ENCODE results near the gene FANCI. TPM values are rescaled to one million over a fixed set of nuclear protein-coding genes. Genes with fewer than 3 reads are reported as not detected.

FANCI gene
- polyA plus RNA-seq, 2 donors: 6.6 to 10.4 TPM

DNA sequence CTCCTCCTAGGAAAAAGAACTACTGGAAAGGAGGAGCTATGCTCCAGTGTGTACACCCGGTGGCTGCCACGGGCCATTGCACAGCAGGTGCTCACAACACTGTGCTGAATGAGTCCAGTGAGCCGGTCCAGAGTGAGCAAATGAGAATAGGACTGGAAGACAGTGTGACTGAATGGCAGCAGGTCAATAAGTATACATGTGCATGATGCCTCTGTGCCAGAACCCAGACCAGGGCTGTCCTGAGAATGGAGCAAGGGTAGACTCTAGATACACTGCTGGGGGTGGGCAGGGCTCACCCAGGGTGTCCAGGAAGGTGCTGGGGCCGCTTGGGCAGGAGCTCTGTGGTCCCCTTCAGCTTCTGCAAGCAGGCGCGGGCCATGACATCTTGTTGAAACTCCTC, 82.5 kb downstream of the FANCI start:
- Histone ChIP-seq H3K4me1 (ENCODE audit: control insufficient read depth in 2 of 2, insufficient read depth in 2 of 2, low read length in 1 of 2) (peaks cover 5 to 15% of the 10 kb centered on the region in 2 donors), H3K4me3 (ENCODE audit: low read depth in 1 of 2, low read length in 2 of 2) (no peak overlapping the region), H3K9me3 (ENCODE audit: control insufficient read depth in 2 of 2, insufficient read depth in 1 of 2, low read depth in 1 of 2, low read length in 1 of 2) (no peaks in the 10 kb centered on the region), H3K27ac (ENCODE audit: low read depth in 2 of 2, low read length in 1 of 2) (no peak overlapping the region), H3K36me3 (ENCODE audit: control insufficient read depth in 2 of 2, insufficient read depth in 2 of 2, low read length in 1 of 2) (peaks cover 64 to 86% of the 10 kb centered on the region in 2 donors), H3K27me3 (ENCODE audit: control insufficient read depth in 1 of 2, insufficient read depth in 2 of 2, low read length in 2 of 2) (no peaks in the 10 kb centered on the region)
- WGBS, 2 donors: 83 to 89% methylated on average over 6 of the region's 6 CpGs

DNA sequence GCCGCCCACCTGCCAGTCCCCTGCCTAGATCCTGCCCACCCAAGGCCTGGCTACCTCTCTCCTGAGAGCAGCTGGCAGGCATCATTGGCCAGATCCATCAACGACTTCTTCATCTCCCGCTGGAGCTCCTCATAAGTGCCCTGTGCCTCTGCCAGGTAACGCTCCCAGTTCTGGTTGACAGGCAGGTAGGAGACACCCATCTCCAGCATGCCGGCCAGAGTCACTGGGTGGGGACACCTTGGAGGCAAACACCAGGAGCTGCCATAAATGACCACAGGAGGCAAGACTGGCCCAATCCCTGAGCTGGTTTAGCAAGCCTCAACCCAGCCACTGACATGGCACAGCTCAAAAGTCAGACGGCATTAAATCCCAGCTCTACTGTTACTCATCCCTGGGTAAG, 83.3 kb downstream of the FANCI start:
- 81 to 88% methylated on average over 6 of the region's 6 CpGs for WGBS, 2 donors
- Histone ChIP-seq H3K27me3 (ENCODE audit: control insufficient read depth in 1 of 2, insufficient read depth in 2 of 2, low read length in 2 of 2) (no peaks in the 10 kb centered on the region), H3K27ac (ENCODE audit: low read depth in 2 of 2, low read length in 1 of 2) (no peak overlapping the region), H3K9me3 (ENCODE audit: control insufficient read depth in 2 of 2, insufficient read depth in 1 of 2, low read depth in 1 of 2, low read length in 1 of 2) (no peaks in the 10 kb centered on the region), H3K4me3 (ENCODE audit: low read depth in 1 of 2, low read length in 2 of 2) (no peak overlapping the region), H3K36me3 (ENCODE audit: control insufficient read depth in 2 of 2, insufficient read depth in 2 of 2, low read length in 1 of 2) (peaks cover 57 to 83% of the 10 kb centered on the region in 2 donors), H3K4me1 (ENCODE audit: control insufficient read depth in 2 of 2, insufficient read depth in 2 of 2, low read length in 1 of 2) (peaks cover 5 to 20% of the 10 kb centered on the region in 2 donors)

DNA sequence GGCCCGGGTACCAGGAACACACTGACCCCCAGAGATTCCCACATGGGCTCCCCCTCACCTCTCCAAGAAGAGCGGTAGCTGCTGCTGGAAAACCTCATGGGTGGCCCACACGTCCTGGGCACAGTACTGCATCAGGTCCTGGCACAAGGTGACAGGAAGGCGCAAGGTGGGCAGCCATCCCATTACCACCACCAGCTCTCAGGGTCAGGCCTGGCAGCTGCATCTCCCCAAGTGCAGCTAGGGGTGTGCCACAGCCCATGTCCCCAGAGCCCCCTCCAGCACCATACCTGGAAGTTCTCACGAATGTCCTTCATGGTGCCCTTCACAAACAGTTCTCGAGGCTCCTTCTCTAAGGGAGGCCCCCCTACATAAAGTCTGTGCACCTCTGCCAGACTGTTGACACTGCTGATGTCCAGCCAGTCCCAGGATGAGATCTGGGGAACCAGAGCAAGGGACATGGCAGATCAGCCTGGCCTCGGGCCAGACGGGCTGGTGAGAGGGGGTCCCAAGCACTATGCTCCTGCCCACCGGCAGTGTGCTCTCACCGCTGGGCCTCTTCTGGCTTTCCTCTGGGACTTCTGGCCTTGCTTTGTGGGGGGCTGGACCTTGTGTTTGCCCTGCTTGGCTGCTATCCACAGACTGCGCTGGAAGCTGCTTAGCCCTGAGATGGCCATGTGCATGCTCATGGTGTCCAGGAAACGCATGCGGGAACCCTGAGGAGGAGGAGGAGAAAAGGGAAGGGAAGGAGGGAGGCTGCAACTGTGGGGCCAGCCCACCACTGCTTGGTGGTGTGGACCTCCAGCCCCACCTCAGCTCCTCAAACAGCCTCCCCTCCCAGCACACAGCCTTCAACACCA, 84.8 kb downstream of the FANCI start:
- H3K27me3 ChIP-seq (ENCODE audit: control insufficient read depth in 1 of 2, insufficient read depth in 2 of 2, low read length in 2 of 2): no peaks in the 10 kb centered on the region
- H3K4me3 ChIP-seq (ENCODE audit: low read depth in 1 of 2, low read length in 2 of 2): no peak overlapping the region
- no peak overlapping the region for H3K27ac ChIP-seq (ENCODE audit: low read depth in 2 of 2, low read length in 1 of 2)
- H3K4me1 ChIP-seq (ENCODE audit: control insufficient read depth in 2 of 2, insufficient read depth in 2 of 2, low read length in 1 of 2): peaks cover 14 to 22% of the 10 kb centered on the region in 2 donors
- peaks cover 45 to 78% of the 10 kb centered on the region in 2 donors for H3K36me3 ChIP-seq (ENCODE audit: control insufficient read depth in 2 of 2, insufficient read depth in 2 of 2, low read length in 1 of 2)
- 91 to 92% methylated on average over 13 of the region's 13 CpGs for WGBS, 2 donors
- H3K9me3 ChIP-seq (ENCODE audit: control insufficient read depth in 2 of 2, insufficient read depth in 1 of 2, low read depth in 1 of 2, low read length in 1 of 2): no peaks in the 10 kb centered on the region

DNA sequence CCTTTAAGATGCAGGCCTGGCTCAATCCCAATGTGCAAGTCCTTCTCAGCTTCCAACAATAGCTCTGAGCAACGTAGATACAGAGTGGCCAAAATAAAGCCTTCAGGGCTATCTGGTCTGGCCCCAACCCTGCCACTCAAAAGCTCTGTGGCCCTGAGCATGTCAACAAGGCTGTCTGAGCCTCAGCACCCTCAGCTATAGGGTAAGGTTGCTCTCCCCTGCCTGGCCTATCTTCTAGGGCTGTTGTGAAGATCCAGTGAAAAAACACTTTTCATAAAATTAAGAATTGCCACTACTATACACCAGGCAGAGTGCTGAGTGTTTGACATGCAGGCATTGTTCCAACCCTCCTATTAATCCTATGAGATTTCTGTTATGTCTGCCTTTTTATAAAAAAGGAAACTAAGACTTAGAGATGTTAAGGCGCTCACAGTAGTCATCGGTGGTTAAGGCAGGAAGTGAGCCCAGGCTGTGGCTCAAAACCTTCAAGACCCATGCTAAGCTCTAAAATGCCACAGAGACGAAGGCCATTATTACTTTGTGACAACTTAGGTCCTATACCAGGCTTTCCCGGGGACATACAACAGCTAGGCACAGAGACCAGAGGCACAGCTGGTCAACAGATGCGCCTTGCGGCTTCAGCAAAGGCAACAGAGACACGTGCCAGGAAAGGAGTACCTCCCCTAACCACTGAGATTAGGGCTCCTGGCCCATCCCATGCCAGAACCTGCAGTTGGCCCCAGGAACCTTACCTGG, 85.7 kb downstream of the FANCI start:
- Histone ChIP-seq H3K4me3 (ENCODE audit: low read depth in 1 of 2, low read length in 2 of 2) (no peak overlapping the region), H3K4me1 (ENCODE audit: control insufficient read depth in 2 of 2, insufficient read depth in 2 of 2, low read length in 1 of 2) (peaks cover 14 to 21% of the 10 kb centered on the region in 2 donors), H3K27me3 (ENCODE audit: control insufficient read depth in 1 of 2, insufficient read depth in 2 of 2, low read length in 2 of 2) (no peaks in the 10 kb centered on the region), H3K9me3 (ENCODE audit: control insufficient read depth in 2 of 2, insufficient read depth in 1 of 2, low read depth in 1 of 2, low read length in 1 of 2) (no peaks in the 10 kb centered on the region), H3K36me3 (ENCODE audit: control insufficient read depth in 2 of 2, insufficient read depth in 2 of 2, low read length in 1 of 2) (peaks cover 39 to 69% of the 10 kb centered on the region in 2 donors), H3K27ac (ENCODE audit: low read depth in 2 of 2, low read length in 1 of 2) (no peak overlapping the region)
- WGBS, 2 donors: 54 to 72% methylated on average over 8 of the region's 8 CpGs

DNA sequence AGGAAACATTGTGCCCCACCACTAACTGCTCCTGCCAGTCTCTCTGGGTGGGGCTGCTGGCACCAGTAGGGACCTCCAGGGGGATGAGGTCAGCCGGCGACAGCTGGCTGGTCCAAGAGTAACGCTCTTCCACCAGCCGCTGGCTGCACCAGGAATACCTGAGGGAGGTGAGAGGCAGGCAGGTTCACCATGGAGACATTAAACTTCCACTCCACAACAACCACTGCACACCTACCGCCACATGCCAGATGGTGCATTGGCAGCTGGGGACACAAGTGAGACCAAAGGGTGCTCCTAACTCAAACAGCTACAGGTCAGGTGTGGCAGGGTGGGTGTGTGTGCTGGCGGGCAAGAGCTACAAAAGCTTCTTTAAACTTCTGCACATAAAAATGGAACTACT, 86.3 kb downstream of the FANCI start:
- WGBS, 2 donors: 63 to 72% methylated on average over 6 of the region's 6 CpGs
- Histone ChIP-seq H3K27me3 (ENCODE audit: control insufficient read depth in 1 of 2, insufficient read depth in 2 of 2, low read length in 2 of 2) (no peaks in the 10 kb centered on the region), H3K36me3 (ENCODE audit: control insufficient read depth in 2 of 2, insufficient read depth in 2 of 2, low read length in 1 of 2) (peaks cover 37 to 63% of the 10 kb centered on the region in 2 donors), H3K9me3 (ENCODE audit: control insufficient read depth in 2 of 2, insufficient read depth in 1 of 2, low read depth in 1 of 2, low read length in 1 of 2) (no peaks in the 10 kb centered on the region), H3K4me3 (ENCODE audit: low read depth in 1 of 2, low read length in 2 of 2) (no peak overlapping the region), H3K27ac (ENCODE audit: low read depth in 2 of 2, low read length in 1 of 2) (no peak overlapping the region), H3K4me1 (ENCODE audit: control insufficient read depth in 2 of 2, insufficient read depth in 2 of 2, low read length in 1 of 2) (peaks cover 14 to 21% of the 10 kb centered on the region in 2 donors)

DNA sequence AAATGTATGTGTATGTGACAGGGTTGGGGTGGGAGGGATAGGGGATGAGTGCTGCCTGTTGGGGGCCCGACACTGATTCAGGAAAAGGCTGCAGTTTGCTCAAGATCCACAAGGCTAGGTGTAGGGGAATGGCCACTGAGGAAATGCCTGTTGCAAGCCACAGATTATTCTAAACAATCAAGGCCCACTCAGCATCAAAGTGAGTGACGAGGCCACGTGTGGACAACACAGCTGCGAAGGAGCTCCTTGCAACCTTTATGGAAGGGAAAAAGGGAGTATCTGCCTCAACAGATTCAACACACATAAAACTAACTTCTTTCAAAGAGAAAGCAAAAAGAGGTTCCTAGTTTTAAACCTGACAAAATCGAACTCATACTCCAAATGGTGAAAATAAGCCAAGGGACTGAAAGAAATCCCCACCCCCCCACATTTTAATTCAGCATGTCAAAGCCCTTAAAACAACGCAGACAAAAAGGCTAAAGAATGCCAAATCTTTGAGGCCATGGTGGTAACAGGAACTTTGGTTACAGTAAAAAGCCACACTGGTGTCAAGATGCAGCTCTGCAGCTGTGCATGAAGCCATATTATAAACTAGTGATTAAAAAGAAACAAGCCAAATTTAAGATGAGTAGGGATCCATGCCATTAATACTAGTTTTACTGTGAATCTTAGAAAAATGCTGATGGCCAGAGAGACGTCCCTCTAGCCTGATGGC, 87.3 kb downstream of the FANCI start:
- peaks cover 14 to 23% of the 10 kb centered on the region in 2 donors for H3K4me1 ChIP-seq (ENCODE audit: control insufficient read depth in 2 of 2, insufficient read depth in 2 of 2, low read length in 1 of 2)
- H3K36me3 ChIP-seq (ENCODE audit: control insufficient read depth in 2 of 2, insufficient read depth in 2 of 2, low read length in 1 of 2): peaks cover 28 to 55% of the 10 kb centered on the region in 2 donors
- no peaks in the 10 kb centered on the region for H3K9me3 ChIP-seq (ENCODE audit: control insufficient read depth in 2 of 2, insufficient read depth in 1 of 2, low read depth in 1 of 2, low read length in 1 of 2)
- no peak overlapping the region for H3K27ac ChIP-seq (ENCODE audit: low read depth in 2 of 2, low read length in 1 of 2)
- no peak overlapping the region for H3K4me3 ChIP-seq (ENCODE audit: low read depth in 1 of 2, low read length in 2 of 2)
- no peaks in the 10 kb centered on the region for H3K27me3 ChIP-seq (ENCODE audit: control insufficient read depth in 1 of 2, insufficient read depth in 2 of 2, low read length in 2 of 2)
- WGBS, 2 donors: 75 to 78% methylated on average over 7 of the region's 7 CpGs

DNA sequence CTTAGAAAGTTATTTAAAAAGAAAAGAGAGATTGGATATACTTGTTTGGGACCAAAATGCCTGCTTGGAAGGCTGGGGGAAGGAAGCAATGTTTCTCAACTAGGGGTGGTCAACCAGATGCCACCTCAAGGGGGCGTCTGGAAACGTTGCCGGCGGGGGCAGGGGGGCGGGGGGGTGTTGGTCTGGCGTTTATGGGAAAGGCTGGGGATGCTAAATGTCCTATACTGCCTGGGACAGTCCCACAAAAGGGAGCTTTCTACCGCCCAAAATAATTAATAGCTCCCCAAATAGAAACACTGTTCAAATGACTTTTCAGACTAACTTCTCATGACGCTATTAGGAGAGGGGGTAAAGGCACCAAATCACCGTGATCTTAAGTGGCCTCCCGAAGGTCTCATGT, 88.7 kb downstream of the FANCI start:
- no peaks in the 10 kb centered on the region for H3K9me3 ChIP-seq (ENCODE audit: control insufficient read depth in 2 of 2, insufficient read depth in 1 of 2, low read depth in 1 of 2, low read length in 1 of 2)
- no peak overlapping the region for H3K27ac ChIP-seq (ENCODE audit: low read depth in 2 of 2, low read length in 1 of 2)
- no peaks in the 10 kb centered on the region for H3K27me3 ChIP-seq (ENCODE audit: control insufficient read depth in 1 of 2, insufficient read depth in 2 of 2, low read length in 2 of 2)
- H3K4me1 ChIP-seq (ENCODE audit: control insufficient read depth in 2 of 2, insufficient read depth in 2 of 2, low read length in 1 of 2): peaks cover 9 to 23% of the 10 kb centered on the region in 2 donors
- H3K36me3 ChIP-seq (ENCODE audit: control insufficient read depth in 2 of 2, insufficient read depth in 2 of 2, low read length in 1 of 2): peaks cover 17 to 41% of the 10 kb centered on the region in 2 donors
- H3K4me3 ChIP-seq (ENCODE audit: low read depth in 1 of 2, low read length in 2 of 2): no peak overlapping the region
- 29 to 38% methylated on average over 10 of the region's 10 CpGs for WGBS, 2 donors

DNA sequence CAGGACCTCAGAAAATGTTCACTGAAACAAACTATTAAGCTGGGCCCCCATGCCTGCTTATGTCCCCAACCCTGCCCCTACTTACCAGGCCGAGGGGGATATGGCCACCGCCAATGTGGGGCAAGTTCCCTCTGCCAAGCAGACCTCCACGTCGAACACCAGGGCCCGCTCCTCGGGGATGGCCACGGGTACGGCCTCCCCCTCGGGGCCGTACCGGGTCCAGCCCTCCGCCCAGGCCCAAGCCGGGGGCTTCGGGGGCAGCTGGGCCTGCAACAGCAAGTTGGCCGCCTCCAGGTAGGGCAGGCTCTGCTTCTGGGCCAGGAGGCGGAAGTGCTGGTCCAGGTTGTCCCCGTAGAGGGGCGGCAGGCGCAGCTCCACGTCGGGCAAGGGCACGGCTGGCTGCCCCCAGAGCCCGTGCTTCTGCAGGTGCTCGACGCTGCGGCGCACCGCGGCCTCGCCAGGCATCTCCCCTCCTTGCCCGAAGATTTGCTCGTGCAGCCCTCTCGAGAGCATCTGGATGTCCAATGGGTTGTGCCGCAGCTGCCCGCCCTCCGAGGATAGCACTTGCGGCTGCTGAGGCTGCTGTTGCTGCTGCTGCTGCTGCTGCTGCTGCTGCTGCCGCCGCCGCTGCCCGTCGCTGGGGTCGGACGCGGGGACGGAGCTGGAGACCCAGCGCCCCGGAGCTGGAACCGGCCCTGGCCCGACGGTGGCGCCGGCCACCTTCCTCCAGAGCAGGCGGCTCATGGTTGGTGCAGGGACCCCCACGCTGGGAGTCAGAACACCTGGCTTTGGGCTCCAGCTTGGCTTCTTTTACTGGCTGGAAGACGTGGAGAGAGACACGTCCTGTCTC, 89.5 kb downstream of the FANCI start:
- Histone ChIP-seq H3K27ac (ENCODE audit: low read depth in 2 of 2, low read length in 1 of 2) (no peak overlapping the region), H3K4me3 (ENCODE audit: low read depth in 1 of 2, low read length in 2 of 2) (peak overlapping the region; percentile 75 to 93), H3K36me3 (ENCODE audit: control insufficient read depth in 2 of 2, insufficient read depth in 2 of 2, low read length in 1 of 2) (peaks cover 14 to 37% of the 10 kb centered on the region in 2 donors), H3K27me3 (ENCODE audit: control insufficient read depth in 1 of 2, insufficient read depth in 2 of 2, low read length in 2 of 2) (no peaks in the 10 kb centered on the region), H3K9me3 (ENCODE audit: control insufficient read depth in 2 of 2, insufficient read depth in 1 of 2, low read depth in 1 of 2, low read length in 1 of 2) (no peaks in the 10 kb centered on the region), H3K4me1 (ENCODE audit: control insufficient read depth in 2 of 2, insufficient read depth in 2 of 2, low read length in 1 of 2) (peaks cover 9 to 23% of the 10 kb centered on the region in 2 donors)
- WGBS, 2 donors: 90 to 91% methylated on average over 54 to 57 of the region's 57 CpGs
